Ectodermal cell (in vitro differentiated cells): ENCODE measurements around the gene CTRL. TPM values are rescaled to one million over a fixed set of nuclear protein-coding genes. Genes with fewer than 3 reads are reported as not detected.
"Not testable (repeated sequence)": the region's sequence is repeated elsewhere in the genome, so short reads cannot be mapped to it uniquely, and the experiment has no call there.

Source experiments
- H3K27ac ChIP-seq: 2 replicates; pipeline ENCODE4 v1.7.0; 2013; ENCODE audit warnings: mild to moderate bottlenecking, low read depth, low read length; ENCODE audit not compliant: insufficient read depth, poor library complexity, severe bottlenecking
- H3K27me3 ChIP-seq: 2 replicates; pipeline ENCODE4 v1.7.0; 2013; ENCODE audit warnings: mild to moderate bottlenecking, low read length; ENCODE audit not compliant: insufficient read depth, control insufficient read depth, poor library complexity, severe bottlenecking
- H3K36me3 ChIP-seq: one replicate; pipeline ENCODE4 v1.7.0; 2013; ENCODE audit warnings: low read length; ENCODE audit not compliant: control insufficient read depth, insufficient read depth
- H3K4me1 ChIP-seq: one replicate; pipeline ENCODE4 v1.7.0; 2013; ENCODE audit warnings: low read length; ENCODE audit not compliant: control insufficient read depth, insufficient read depth
- H3K4me3 ChIP-seq: 2 replicates; pipeline ENCODE4 v1.7.0; 2013; ENCODE audit warnings: low read depth, low read length, control low read depth; ENCODE audit not compliant: insufficient read depth
- H3K9me3 ChIP-seq: 2 replicates; pipeline ENCODE4 v1.7.0; 2013; ENCODE audit warnings: mild to moderate bottlenecking, low read length, moderate library complexity; ENCODE audit not compliant: control insufficient read depth
- WGBS, 2 experiments: methylation state at CpG; one replicate each; pipeline ENCODE4 v1.1.7; 2013; ENCODE audit warnings: missing lambda C conversion rate in 2 of 2; 5-methylcytosine and 5-hydroxymethylcytosine counted together
- polyA plus RNA-seq, 4 experiments: library from polyadenylated mRNA; stranded (reverse); fragments of 50-300 nt; gene quantifications; one replicate each; pipeline ENCODE4 v1.2.3, GENCODE V29; 2013

CTRL gene
- polyA plus RNA-seq (2013, experiment 1 of 4): 0.61 TPM
- polyA plus RNA-seq (2013, experiment 2 of 4): 0.52 TPM
- 1.0 TPM for polyA plus RNA-seq (2013, experiment 3 of 4)
- 1.1 TPM for polyA plus RNA-seq (2013, experiment 4 of 4)

DNA sequence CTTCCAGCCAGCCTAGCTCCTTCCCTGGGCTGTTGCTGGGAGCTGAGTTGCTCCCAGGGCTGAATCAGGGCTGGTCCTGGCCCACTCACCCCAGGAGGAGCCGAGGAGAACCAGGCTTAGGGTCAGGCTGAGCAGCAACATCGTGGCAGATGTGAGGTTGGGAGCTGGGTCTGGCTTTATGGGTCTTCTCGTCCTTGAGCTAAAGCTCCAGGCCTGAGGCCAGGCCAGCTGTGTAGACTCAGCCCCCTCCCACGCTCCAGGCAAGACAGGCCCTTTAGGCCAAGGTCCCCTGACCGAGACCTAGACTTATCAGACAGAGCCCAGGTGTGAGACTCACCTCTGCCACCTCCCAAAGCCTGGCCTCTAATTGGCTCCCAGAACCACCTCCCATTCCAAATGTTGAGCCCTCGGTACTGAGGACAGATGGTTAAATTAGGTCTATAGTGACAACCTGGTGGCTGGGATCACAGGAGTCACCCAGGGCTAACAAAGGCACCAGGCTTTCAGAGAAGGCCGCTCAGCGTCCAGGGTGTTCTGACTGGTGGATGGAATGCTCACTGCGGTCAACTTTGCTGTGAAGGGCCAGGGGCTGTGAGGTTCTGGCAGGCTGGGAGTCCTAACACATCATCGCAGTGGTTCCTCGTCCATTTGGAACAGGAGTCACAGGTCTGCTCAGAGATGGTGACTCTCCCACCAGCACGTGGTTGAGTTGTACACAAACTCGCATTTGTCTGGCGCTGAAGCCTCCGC lies at the start of gene CTRL:
CTRL (minus strand) TSS at position 151 of the 750 bp plus-strand sequence; CDS start at position 141, 10 bp downstream.
- Histone ChIP-seq H3K27ac (no peak within 1 kb of the TSS), H3K36me3 (no peaks in the 10 kb centered on the region), H3K4me3 (no peak within 1 kb of the TSS), H3K4me1 (peaks cover 9% of the 10 kb centered on the region), H3K9me3 (no peaks in the 10 kb centered on the region), H3K27me3 (no peaks in the 10 kb centered on the region)
- 91% methylated on average over 15 of the region's 15 CpGs for WGBS, 2 experiments

GRCh38 chr16:67979955-67980678 lies 48.5 kb upstream of the CTRL start, which contains the start of gene DPEP3:
DPEP3 (minus strand) TSS chr16:67980499; CDS start chr16:67980380, 119 bp downstream.
- H3K36me3 ChIP-seq: no peaks in the 10 kb centered on the region
- H3K27me3 ChIP-seq: no peaks in the 10 kb centered on the region
- WGBS, 2 experiments: 93 to 94% methylated on average over 62 of the region's 62 CpGs
- no peak within 1 kb of the TSS for H3K4me3 ChIP-seq
- H3K9me3 ChIP-seq: no peaks in the 10 kb centered on the region
- no peaks in the 10 kb centered on the region for H3K4me1 ChIP-seq
- H3K27ac ChIP-seq: no peak within 1 kb of the TSS

DNA sequence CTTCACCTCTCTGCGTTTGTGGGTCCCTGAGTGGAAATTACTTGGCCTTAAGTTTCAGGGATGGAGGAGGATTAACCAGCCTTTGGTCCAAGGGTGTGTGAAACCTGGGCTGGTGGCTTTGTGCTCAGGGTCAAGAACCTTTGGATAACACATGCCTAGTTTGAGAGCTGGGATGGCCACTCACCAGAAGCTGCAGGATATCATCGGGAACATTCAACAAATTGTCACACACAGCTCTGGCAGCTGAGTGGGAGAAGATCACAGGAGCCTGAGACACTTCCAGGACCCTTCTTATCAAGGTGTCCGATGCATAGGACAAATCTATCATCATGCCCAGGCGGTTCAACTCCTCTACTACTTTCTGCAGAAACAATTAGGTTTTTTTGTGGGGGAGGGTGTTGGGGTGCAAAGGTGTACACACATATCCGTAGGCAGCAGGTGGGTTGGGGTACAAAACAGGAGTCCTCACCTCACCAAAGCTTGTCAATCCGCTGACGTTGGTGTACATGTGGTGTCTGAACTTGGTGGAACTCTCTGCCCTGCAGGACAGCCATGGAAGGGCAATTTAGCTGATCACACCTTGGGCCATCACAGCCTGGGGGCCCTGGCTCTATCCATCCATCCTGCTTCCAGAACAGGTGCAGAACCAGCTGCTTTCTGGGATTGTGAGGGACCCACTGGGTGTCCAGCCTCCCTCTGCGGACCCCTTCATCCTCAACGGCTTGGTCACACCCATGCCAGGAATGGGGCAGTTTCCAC lies 46.0 kb upstream of the CTRL start:
- Histone ChIP-seq H3K4me1 (no peaks in the 10 kb centered on the region), H3K36me3 (no peaks in the 10 kb centered on the region), H3K27me3 (no peaks in the 10 kb centered on the region), H3K27ac (no peak overlapping the region), H3K4me3 (no peak overlapping the region), H3K9me3 (no peaks in the 10 kb centered on the region)
- 83 to 85% methylated on average over 9 of the region's 9 CpGs for WGBS, 2 experiments

GRCh38 chr16:67977005-67977404 lies 45.3 kb upstream of the CTRL start:
- Histone ChIP-seq H3K4me1 (no peaks in the 10 kb centered on the region), H3K4me3 (no peak overlapping the region), H3K36me3 (no peaks in the 10 kb centered on the region), H3K27me3 (no peaks in the 10 kb centered on the region), H3K27ac (no peak overlapping the region), H3K9me3 (no peaks in the 10 kb centered on the region)
- WGBS, 2 experiments: 74 to 78% methylated on average over 5 of the region's 5 CpGs

DNA sequence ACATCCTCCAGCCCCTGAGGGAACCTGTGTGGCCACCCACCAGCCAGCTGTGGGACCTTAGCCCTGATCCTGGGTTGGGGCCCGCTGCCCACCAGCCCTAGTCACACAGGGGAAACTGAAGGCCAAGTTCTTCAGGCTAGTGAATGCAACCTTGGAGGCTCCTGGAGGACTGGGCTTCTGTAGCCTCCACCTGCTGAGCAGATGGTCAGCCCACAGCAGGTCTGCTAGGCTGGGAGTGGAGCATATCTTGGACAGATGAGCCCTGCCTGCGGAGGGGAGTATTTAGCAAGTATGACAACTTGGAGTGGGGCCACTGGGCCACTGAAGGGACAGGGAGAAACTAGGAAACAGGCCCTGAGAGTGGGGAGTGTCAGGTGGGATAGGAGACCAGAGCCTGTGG lies 44.5 kb upstream of the CTRL start:
- no peak overlapping the region for H3K4me3 ChIP-seq
- H3K27ac ChIP-seq: no peak overlapping the region
- no peaks in the 10 kb centered on the region for H3K27me3 ChIP-seq
- H3K4me1 ChIP-seq: no peaks in the 10 kb centered on the region
- 90 to 92% methylated on average over 2 of the region's 2 CpGs for WGBS, 2 experiments
- no peaks in the 10 kb centered on the region for H3K9me3 ChIP-seq
- no peaks in the 10 kb centered on the region for H3K36me3 ChIP-seq

DNA sequence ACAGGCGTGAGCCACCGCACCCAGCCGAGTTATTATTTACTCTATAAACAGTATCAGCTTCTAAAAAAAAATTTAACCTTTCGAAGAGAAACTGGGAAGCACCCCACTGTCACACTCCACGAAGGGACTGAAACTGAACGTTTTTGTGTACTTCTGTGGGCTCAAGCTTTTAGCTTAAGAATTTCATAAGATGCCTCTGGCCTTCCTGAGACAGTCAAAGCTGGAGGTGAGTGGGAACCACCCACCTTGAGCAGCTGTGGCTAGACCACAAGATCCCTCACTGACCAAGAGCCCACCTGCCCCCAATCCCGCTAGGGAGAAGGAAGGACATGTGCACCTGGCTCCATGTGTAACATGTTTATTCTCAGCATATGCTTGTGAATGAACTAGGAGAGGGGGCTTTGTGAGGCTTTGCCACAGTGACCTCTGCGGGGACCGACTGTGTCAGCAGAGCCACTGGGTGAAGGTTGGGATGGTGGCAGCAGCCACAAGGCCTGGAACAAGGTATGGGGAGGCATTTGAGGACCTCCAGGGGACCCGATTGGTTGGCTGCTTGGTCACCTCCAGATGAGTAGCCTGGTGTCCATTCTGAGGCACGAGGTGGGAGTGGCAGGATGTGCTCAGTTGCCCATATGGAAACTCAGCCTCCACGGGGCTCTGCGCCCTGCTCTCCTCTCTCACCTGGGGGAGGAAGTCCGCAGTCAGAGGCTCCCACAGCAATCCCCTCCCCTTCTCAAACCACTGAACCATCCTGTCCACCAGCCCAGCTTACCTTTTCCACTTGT lies 43.9 kb upstream of the CTRL start:
- no peaks in the 10 kb centered on the region for H3K9me3 ChIP-seq
- H3K27me3 ChIP-seq: no peaks in the 10 kb centered on the region
- H3K27ac ChIP-seq: no peak overlapping the region
- H3K4me3 ChIP-seq: no peak overlapping the region
- H3K4me1 ChIP-seq: no peaks in the 10 kb centered on the region
- no peaks in the 10 kb centered on the region for H3K36me3 ChIP-seq
- WGBS, 2 experiments: 89 to 91% methylated on average over 14 of the region's 14 CpGs

DNA sequence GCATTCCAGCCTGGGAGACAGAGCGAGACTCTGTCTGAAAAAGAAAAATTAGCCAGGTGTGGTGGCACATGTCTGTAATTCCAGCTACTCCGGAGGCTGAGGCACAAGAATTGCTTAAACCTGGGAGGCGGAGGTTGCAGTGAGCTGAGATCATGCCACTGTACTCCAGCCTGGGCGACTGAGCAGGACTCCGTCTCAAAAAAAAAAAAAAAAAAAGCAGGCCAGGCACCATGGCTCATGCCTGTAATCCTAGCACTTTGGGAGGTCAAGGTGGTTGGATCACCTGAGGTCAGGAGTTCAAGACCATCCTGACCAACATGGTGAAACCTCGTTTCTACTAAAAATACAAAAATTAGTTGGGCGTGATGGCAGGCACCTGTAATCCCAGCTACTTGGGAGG lies 40.6 kb upstream of the CTRL start:
- not testable (repeated sequence) for H3K36me3 ChIP-seq, H3K9me3 ChIP-seq, H3K27ac ChIP-seq, H3K4me3 ChIP-seq, H3K4me1 ChIP-seq
- H3K27me3 ChIP-seq: peaks cover 18% of the 10 kb centered on the region
- 88 to 91% methylated on average over 7 of the region's 7 CpGs for WGBS, 2 experiments

DNA sequence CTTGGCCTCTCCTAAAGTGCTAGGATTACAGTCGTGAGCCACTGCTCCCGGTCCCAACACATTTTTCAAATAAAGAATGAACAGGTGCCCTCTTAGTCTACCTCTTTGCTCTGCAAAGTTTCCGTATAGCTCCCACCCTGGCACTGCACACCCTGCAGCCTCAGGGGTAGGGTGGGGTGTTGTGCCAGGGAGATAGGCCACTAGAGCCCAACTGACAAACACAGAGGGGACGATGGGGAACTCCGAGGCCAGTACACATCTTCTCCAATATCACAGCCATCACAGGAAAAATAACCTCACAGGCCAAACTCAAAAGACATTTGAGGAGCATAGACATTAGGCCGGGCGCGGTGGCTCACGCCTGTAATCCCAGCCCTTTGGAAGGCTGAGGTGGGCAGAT lies 39.4 kb upstream of the CTRL start:
- H3K36me3 ChIP-seq: no peaks in the 10 kb centered on the region
- peaks cover 10% of the 10 kb centered on the region for H3K4me1 ChIP-seq
- no peak overlapping the region for H3K4me3 ChIP-seq
- WGBS, 2 experiments: 93 to 94% methylated on average over 9 of the region's 9 CpGs
- H3K9me3 ChIP-seq: no peaks in the 10 kb centered on the region
- H3K27ac ChIP-seq: no peak overlapping the region
- H3K27me3 ChIP-seq: peaks cover 21% of the 10 kb centered on the region

- Histone ChIP-seq H3K4me3 (no peak overlapping the region), H3K4me1 (peaks cover 13% of the 10 kb centered on the region), H3K27ac (no peak overlapping the region), H3K36me3 (no peaks in the 10 kb centered on the region), H3K27me3 (peaks cover 21% of the 10 kb centered on the region), H3K9me3 (no peaks in the 10 kb centered on the region)
- 81 to 82% methylated on average over 40 of the region's 40 CpGs for WGBS, 2 experiments
Observed at GRCh38 chr16:67969254-67970039, 37.8 kb upstream of the CTRL start.
